DND-41 (cell line): ENCODE results near the gene SIN3A.
"Not testable (repeated sequence)": the region's sequence is repeated elsewhere in the genome, so short reads cannot be mapped to it uniquely, and the experiment has no call there.

Experiments
- ATAC-seq: fragments of 200-7000 bp; cut with Tn5 transposase; 3 replicates; pipeline ENCODE4 v1.9.1; 2021; ENCODE audit warnings: low read depth; ENCODE audit not compliant: insufficient read depth
- DNase-seq: peaks from one replicate; pipeline ENCODE4 v3.0.0-alpha.2; 2020
- H2AFZ ChIP-seq: 2 replicates; pipeline ENCODE4 v1.6.0; 2012; ENCODE audit warnings: low read depth, low read length
- H3K27ac ChIP-seq: 2 replicates; pipeline ENCODE4 v1.5.1; 2012; ENCODE audit warnings: low read length, inconsistent platforms
- H3K27me3 ChIP-seq: fragments of 200-600 bp; sonication (generic); 2 replicates; pipeline ENCODE4 v1.6.0; 2012; ENCODE audit warnings: low read length, mild to moderate bottlenecking, inconsistent platforms; ENCODE audit not compliant: insufficient read depth, poor library complexity
- H3K36me3 ChIP-seq: 2 replicates; pipeline ENCODE4 v1.5.1; 2012; ENCODE audit warnings: low read length, inconsistent platforms; ENCODE audit not compliant: insufficient read depth
- H3K4me1 ChIP-seq: 2 replicates; pipeline ENCODE4 v1.5.1; 2012; ENCODE audit warnings: mild to moderate bottlenecking, low read length; ENCODE audit not compliant: insufficient read depth
- H3K4me2 ChIP-seq: 2 replicates; pipeline ENCODE4 v1.6.0; 2012; ENCODE audit warnings: mild to moderate bottlenecking, moderate library complexity, low read length, inconsistent platforms; ENCODE audit not compliant: insufficient read depth
- H3K4me3 ChIP-seq, 2 experiments: fragments of 200-600 bp in 1 of 2; shearing (Covaris generic) in 1 of 2; 2 replicates each; pipeline ENCODE4 v1.5.1; 2012 to 2016; ENCODE audit warnings: inconsistent platforms in 2 of 2, low read length in 2 of 2, mild to moderate bottlenecking in 2 of 2, low read depth in 1 of 2, moderate library complexity in 1 of 2
- H3K79me2 ChIP-seq: 2 replicates; pipeline ENCODE4 v1.6.0; 2012; ENCODE audit warnings: low read length, inconsistent platforms; ENCODE audit not compliant: insufficient read depth
- H3K9ac ChIP-seq: 2 replicates; pipeline ENCODE4 v1.6.0; 2012; ENCODE audit warnings: low read depth, mild to moderate bottlenecking, inconsistent platforms, low read length, moderate library complexity
- H3K9me3 ChIP-seq: 2 replicates; pipeline ENCODE4 v1.5.1; 2012; ENCODE audit warnings: low read length, moderate library complexity, mild to moderate bottlenecking, inconsistent platforms; ENCODE audit not compliant: insufficient read depth, severe bottlenecking
- H4K20me1 ChIP-seq: 2 replicates; pipeline ENCODE4 v1.6.0; 2012; ENCODE audit warnings: low read length; ENCODE audit not compliant: insufficient read depth
- EZH2 ChIP-seq: IDR thresholded peaks from 3 replicates; pipeline ENCODE4 v1.6.1; 2012; ENCODE audit warnings: borderline replicate concordance, low read depth, mild to moderate bottlenecking, moderate library complexity, low read length, inconsistent platforms; ENCODE audit not compliant: severe bottlenecking
- TF ChIP-seq, protein P1 (sequence below): IDR thresholded peaks from 2 replicates; pipeline ENCODE4 v1.5.1; 2012; ENCODE audit warnings: borderline replicate concordance, low read length, moderate library complexity, mild to moderate bottlenecking; ENCODE audit not compliant: poor library complexity, severe bottlenecking; ENCODE audit errors: extremely low read depth

Gene SIN3A

DNA sequence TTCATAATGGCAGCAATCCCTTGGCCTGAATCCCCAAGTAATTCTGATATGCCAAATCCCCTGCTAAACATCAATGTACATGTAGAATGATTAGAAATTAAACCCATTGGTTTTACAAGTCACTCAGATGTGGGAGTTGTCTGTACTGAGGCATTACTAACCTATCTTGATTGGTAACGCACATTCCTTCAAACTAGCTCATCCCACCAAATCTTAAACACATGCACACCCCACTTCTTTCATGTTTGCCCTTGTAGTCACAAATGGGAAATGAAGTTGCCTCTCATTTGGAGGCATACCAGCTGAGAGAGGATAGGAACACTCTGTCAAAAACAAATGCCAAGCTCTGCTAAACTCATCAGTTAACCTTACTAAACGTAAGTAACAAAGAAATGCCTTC, 54.0 kb downstream of the SIN3A start:
- peaks cover 94% of the 10 kb centered on the region for H3K36me3 ChIP-seq

DNA sequence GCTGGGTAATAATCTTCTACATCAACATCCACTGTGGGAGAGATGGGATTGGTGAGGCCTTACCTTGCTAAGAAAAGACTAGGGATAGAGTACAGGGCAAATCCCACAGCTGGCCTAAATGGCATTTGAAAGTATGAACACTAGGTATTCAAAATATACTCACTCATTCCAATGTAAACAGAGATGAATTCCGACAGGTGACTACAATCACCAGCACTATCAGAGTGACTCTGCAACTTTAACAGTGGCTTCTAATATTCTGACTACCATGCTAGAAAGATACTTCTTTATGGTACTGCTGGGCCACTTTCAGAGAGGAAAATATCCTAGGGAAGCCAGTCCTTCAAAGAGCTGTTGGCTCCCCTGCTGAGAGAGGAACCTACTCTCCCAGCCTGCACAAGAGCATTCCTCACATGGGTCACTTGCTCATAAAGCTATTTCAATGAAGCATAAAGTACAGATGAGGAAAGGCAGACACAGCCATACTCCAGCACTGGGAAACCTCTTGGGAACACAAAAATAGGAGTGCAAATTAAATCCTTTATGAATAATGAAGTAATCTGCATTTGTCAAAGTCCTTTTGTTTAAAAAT, 61.6 kb downstream of the SIN3A start:
- no peak for TF ChIP-seq EZH2
- TF ChIP-seq, protein P1, sequence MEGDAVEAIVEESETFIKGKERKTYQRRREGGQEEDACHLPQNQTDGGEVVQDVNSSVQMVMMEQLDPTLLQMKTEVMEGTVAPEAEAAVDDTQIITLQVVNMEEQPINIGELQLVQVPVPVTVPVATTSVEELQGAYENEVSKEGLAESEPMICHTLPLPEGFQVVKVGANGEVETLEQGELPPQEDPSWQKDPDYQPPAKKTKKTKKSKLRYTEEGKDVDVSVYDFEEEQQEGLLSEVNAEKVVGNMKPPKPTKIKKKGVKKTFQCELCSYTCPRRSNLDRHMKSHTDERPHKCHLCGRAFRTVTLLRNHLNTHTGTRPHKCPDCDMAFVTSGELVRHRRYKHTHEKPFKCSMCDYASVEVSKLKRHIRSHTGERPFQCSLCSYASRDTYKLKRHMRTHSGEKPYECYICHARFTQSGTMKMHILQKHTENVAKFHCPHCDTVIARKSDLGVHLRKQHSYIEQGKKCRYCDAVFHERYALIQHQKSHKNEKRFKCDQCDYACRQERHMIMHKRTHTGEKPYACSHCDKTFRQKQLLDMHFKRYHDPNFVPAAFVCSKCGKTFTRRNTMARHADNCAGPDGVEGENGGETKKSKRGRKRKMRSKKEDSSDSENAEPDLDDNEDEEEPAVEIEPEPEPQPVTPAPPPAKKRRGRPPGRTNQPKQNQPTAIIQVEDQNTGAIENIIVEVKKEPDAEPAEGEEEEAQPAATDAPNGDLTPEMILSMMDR: no peak
- ATAC-seq: no peak
- Histone ChIP-seq H3K4me2 (no peak overlapping the region), H3K4me1 (no peaks in the 10 kb centered on the region), H3K9me3 (no peaks in the 10 kb centered on the region), H3K79me2 (no peaks in the 10 kb centered on the region), H3K27me3 (no peaks in the 10 kb centered on the region), H2AFZ (no peak overlapping the region), H4K20me1 (peaks cover 9% of the 10 kb centered on the region; the same call in 1 of the 2 replicates), H3K9ac (no peak overlapping the region), H3K4me3 (no peak overlapping the region), H3K27ac (no peak overlapping the region), H3K36me3 (peaks cover 97% of the 10 kb centered on the region)
- DNase-seq: no peak

More for the DNA sequence above, 54.0 kb downstream of the SIN3A start:
- no peaks in the 10 kb centered on the region; the same call in 1 of the 2 replicates for H4K20me1 ChIP-seq
- no peak overlapping the region for H2AFZ ChIP-seq
- H3K9ac ChIP-seq: no peak overlapping the region
- DNase-seq (no peak), ATAC-seq (no peak)
- no peak overlapping the region for H3K27ac ChIP-seq
- no peaks in the 10 kb centered on the region for H3K4me1 ChIP-seq
- TF ChIP-seq EZH2: no peak
- H3K79me2 ChIP-seq: peaks cover 6% of the 10 kb centered on the region; the same call in 1 of the 2 replicates
- no peaks in the 10 kb centered on the region for H3K27me3 ChIP-seq
- H3K4me3 ChIP-seq: no peak overlapping the region
- H3K4me2 ChIP-seq: no peak overlapping the region
- no peaks in the 10 kb centered on the region for H3K9me3 ChIP-seq

DNA sequence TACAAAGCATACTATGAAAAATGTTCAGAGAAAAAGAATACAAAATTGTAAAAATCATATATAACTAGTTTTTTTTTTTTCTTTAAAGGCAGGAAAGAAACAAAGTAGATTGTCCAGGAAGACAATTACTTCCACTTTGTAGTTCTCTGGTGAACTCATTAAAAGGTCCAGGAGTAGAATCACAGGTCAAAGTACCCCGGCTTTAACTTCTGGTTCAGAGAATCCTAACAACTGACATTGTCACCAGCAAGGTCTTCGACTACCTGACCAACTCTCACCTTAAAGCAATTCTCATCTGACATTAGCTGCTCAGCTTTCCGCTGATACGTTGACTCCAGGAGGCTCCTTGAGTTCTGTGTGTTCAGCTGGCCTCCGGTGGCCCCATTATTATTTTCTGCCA, 67.5 kb downstream of the SIN3A start:
- H3K36me3 ChIP-seq: peaks cover 90% of the 10 kb centered on the region
- ATAC-seq, H4K20me1 ChIP-seq: not testable (repeated sequence)

DNA sequence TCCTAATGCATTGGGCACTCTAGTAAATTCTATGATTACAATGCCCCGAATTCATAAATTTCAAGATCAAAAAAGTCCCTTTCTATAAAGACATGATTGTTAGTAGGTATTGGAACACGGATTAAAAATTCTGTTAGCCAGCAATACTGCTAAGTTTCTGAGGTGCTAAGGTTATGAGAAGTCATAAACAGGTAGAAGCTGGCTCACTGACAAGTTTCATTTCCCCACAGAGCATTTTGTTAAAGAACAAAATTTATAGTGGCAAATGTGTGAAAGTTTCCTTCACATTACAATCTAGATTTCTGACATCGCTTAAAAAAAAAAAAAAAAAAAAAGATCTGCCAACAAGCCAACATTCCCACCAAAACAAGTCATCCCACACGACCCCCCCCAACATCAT, 70.7 kb downstream of the SIN3A start:
- no peak for ATAC-seq
- DNase-seq: no peak
- Histone ChIP-seq H3K4me1 (no peaks in the 10 kb centered on the region), H2AFZ (no peak overlapping the region), H3K9me3 (no peaks in the 10 kb centered on the region), H3K79me2 (no peaks in the 10 kb centered on the region), H3K36me3 (peaks cover 86% of the 10 kb centered on the region), H3K4me2 (no peak overlapping the region), H3K9ac (no peak overlapping the region), H3K4me3 (no peak overlapping the region), H3K27ac (no peak overlapping the region), H4K20me1 (no peaks in the 10 kb centered on the region), H3K27me3 (no peaks in the 10 kb centered on the region)
- no peak for TF ChIP-seq EZH2
- TF ChIP-seq, protein P1: no peak

More for the DNA sequence above, 67.5 kb downstream of the SIN3A start:
- DNase-seq, H3K9me3 ChIP-seq, H3K79me2 ChIP-seq, H3K4me2 ChIP-seq, H3K4me3 ChIP-seq, H3K27me3 ChIP-seq, H3K27ac ChIP-seq, H3K4me1 ChIP-seq, H2AFZ ChIP-seq, H3K9ac ChIP-seq: not testable (repeated sequence)
